GM13977 (cell line): ENCODE measurements around the gene FAM117B.

Source experiments
- DNase-seq: peaks from one replicate; pipeline ENCODE4 v3.0.0; 2012; ENCODE audit warnings: low spot score
- in situ Hi-C: fragments of 300-500 bp; cut with MboI; formaldehyde crosslinking; loops from one replicate; pipeline ENCODE4 v1.12.0; 2022; ENCODE audit warnings: low sequenced_read_pairs, low pct_unique_long_range_greater_than_20kb, mixed read lengths, inconsistent platforms; ENCODE audit not compliant: unreplicated experiment
- TF ChIP-seq, protein P1 (sequence below): IDR thresholded peaks from 2 replicates; pipeline ENCODE4 v1.5.1; 2012; ENCODE audit warnings: mild to moderate bottlenecking, control low read depth; ENCODE audit not compliant: insufficient read depth; ENCODE audit errors: extremely low read depth, missing control alignments

Gene FAM117B

DNA sequence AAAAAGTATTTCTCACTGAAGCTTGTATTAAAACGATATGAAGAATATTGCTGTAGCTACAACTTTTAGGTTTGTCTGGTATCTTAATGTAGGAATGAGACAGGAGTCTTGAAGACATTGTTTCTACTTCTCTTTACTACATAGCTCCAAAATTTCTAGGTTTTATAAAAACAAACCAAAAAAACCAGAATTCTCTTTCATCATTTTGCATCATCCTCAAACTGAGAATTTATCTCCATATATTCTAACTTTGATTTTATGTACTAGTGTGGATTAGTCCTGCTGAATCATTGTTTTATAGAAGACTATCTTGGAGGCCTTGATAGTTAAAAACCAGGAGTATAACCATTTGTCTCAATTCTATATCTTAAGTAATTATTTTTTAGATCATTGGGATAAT, 136.6 kb downstream of the FAM117B start:
- in situ Hi-C loops: no loop called here
- TF ChIP-seq, protein P1, sequence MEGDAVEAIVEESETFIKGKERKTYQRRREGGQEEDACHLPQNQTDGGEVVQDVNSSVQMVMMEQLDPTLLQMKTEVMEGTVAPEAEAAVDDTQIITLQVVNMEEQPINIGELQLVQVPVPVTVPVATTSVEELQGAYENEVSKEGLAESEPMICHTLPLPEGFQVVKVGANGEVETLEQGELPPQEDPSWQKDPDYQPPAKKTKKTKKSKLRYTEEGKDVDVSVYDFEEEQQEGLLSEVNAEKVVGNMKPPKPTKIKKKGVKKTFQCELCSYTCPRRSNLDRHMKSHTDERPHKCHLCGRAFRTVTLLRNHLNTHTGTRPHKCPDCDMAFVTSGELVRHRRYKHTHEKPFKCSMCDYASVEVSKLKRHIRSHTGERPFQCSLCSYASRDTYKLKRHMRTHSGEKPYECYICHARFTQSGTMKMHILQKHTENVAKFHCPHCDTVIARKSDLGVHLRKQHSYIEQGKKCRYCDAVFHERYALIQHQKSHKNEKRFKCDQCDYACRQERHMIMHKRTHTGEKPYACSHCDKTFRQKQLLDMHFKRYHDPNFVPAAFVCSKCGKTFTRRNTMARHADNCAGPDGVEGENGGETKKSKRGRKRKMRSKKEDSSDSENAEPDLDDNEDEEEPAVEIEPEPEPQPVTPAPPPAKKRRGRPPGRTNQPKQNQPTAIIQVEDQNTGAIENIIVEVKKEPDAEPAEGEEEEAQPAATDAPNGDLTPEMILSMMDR: no peak
- DNase-seq: no peak

DNA sequence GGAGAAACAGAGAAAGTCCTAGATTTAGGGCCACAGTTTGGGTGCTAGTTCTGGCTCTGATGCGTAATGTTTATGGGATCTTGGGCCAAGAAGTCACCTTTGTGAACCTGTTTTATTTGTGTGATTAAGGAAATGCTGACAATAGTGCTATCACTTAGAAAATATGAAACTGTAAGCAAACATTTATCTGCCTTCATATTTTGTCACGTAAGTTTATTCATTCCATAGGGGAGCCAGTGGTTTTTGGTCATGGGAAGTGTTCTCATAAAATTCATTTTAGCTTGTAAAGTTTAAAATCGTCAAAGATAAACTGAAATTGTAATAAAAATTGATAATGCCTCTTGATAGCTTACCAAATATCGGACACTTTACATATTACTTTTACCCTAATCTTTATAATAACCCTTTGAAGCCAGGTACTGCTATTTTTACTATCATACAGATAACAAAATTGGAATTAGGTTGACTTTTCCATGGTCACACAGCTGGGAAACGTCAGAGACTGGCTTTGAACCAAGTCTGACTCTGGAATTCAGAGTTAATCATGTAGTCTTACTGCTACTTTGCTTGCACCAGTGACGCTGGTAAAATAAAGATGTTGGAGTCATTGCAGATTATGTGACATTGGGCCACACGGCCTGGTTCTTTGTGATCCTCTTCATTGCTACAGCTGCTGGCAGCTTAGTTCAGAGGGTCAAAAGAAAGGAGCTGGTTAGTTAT, 137.1 kb downstream of the FAM117B start:
- TF ChIP-seq, protein P1: no peak
- no peak for DNase-seq
- in situ Hi-C loops: no loop called here

DNA sequence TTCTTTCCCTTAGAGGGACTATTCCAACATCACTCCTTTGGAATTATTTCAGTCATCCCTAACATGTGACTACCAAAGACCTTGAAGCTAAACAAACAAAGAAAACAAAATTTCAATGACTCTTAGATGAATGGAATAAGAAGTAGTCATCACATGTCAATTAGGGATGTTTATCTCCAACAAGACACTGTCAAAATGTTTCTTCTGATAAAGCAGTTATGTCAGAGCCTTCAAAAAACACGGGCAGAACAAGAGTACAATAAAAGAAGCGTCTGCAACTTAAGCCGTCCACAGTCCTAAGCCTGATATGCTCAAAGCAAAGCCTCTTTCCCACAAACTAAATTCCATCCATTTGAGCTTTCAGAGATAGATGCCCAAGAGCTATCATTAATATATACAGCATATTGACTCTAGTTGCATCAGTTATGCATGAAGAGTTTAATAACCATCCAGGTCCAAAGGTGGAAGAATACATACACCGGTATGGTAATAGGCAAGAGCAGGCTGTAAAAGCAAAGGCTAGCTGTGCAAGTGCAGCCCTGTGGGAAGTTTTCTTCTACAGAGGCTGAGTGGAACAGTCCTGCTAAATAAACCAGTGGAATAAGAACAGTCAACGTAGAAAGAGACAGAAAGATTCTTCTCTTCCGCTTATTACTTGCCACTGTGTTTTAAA, 138.7 kb downstream of the FAM117B start:
- no peak for DNase-seq
- in situ Hi-C loops: no loop called here

DNA sequence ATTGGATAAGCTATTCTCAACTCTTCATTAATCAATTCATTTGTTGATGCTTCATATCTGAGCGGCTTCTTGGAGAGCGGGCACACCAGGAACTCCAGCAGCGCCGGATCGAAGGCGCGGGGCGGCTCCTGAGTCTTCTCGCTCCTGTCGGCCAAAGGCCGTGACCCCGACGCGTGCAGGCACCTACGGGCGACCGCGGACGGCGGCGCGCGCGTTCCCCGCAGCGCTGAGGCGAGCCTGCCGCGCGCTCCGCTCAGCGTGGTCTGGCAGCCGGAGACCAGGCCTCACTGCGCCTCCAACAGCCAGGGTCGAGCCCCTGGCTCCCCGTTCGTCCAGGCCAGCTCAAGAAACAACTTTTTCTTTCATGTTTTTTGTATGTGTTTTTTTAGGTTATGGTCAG, 139.3 kb downstream of the FAM117B start:
- DNase-seq: no peak
- in situ Hi-C loops: no loop called here
- TF ChIP-seq, protein P1: no peak

More for the DNA sequence above, 138.7 kb downstream of the FAM117B start:
- TF ChIP-seq, protein P1: no peak

DNA sequence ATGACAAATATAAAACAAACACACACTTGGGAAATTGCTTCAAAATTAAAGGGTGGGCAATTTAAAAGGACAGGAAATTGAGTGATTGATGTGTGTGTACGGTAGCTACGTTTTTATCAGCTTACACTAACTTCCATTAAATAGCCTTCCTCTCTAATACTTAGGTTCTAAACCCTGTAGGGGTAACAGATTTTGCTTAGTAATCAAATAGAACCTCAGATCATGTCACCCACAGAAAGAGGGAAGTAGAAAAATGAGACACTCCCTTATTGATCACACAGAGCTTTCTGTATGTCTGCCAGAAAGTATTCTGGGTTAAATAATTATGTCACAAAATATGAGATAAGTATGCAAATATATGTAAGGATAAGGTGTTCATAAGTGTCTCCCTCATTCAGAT, 143.4 kb downstream of the FAM117B start:
- DNase-seq: peak; percentile 31
- in situ Hi-C loops: no loop called here
- TF ChIP-seq, protein P1: no peak

DNA sequence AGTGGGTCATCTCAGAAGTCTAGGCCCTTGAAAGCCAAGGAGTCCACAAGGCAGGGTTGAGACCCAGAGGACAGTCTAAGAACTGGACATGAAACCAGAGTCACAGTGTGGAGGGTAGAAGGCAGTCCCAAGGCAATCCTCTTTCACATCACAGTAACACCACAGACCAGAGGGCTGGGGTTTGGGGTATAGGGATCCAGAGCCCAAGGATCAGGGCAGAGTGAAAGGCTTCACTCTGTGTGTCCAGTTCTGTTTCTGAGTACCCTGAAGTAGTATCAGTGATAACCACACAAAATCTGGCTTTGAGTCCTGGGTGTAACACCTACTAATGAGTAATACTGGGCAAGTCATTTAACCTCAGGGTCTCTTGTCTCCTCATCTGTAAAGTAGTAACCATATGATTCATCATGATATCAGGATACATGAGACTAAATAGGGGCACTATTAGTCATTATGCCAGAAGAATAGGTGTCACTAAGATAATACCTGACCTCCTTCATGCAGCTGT, 145.8 kb downstream of the FAM117B start:
- TF ChIP-seq, protein P1: no peak
- in situ Hi-C loops: no loop called here
- peak; percentile 59 for DNase-seq
